Daoy (cell line): Measurements from ENCODE around the gene ZNF212. TPM values are rescaled to one million over a fixed set of nuclear protein-coding genes. Genes with fewer than 3 reads are reported as not detected.

Experiments
- total RNA-seq: library from RNA; depleted of rRNA; stranded (reverse); fragments of >200 nt; shearing (Covaris generic); gene quantifications from 2 replicates; pipeline ENCODE4 v1.2.3, GENCODE V29; 2014; rRNA removed

Gene ZNF212
- total RNA-seq, 1 experiment from 2014 or later = 12.0 TPM

Other genes starting within 250 kb of the ZNF212 start
- 332 and 349 TPM in 2 replicates for gene PDIA4, start 211.1 kb upstream of the ZNF212 start, total RNA-seq
- 4.8 and 6.9 TPM in 2 replicates for gene ZNF786, start 148.9 kb upstream of the ZNF212 start, total RNA-seq
- gene ZNF425, start 113.3 kb upstream of the ZNF212 start, total RNA-seq = 1.3 and 1.4 TPM in 2 replicates
- 8.7 and 12.4 TPM in 2 replicates for gene ZNF398, start 92.2 kb upstream of the ZNF212 start, total RNA-seq
- 20.0 and 22.6 TPM in 2 replicates for gene ZNF282, start 44.1 kb upstream of the ZNF212 start, total RNA-seq
- 4.3 and 4.9 TPM in 2 replicates for gene ZNF783, start 22.5 kb downstream of the ZNF212 start, total RNA-seq
- 8.2 and 11.4 TPM in 2 replicates for gene ZNF777, start 221.4 kb downstream of the ZNF212 start, total RNA-seq